SK-N-SH (cell line): Measurements from ENCODE around the gene DCAF17. TPM values are rescaled to one million over a fixed set of nuclear protein-coding genes. Genes with fewer than 3 reads are reported as not detected.
A peak's percentile ranks its signal among the peaks of the same experiment; 100 is the strongest.

Source experiments
- CTCF ChIA-PET: fragments of 300-600, 350-600 bp; formaldehyde crosslinking; extraction: SDS; loops from one replicate; lab custom pipeline; 2021; lab: Yijun Ruan, JAX
- POLR2A ChIA-PET: fragments of 350-600 bp; sonication (Branson Sonifier 250); formaldehyde crosslinking; extraction: SDS; loops from one replicate; lab custom pipeline; 2020; ENCODE audit warnings: antibody characterized with exemption, inconsistent platforms; lab: Yijun Ruan, JAX
- DNase-seq: peaks from one replicate; pipeline ENCODE4 v3.0.0; 2012
- H2AFZ ChIP-seq: fragments of 200-600 bp; sonication (generic); 2 replicates; pipeline ENCODE4 v1.8.1; 2016; ENCODE audit warnings: antibody characterized with exemption, mild to moderate bottlenecking, low read depth
- H3F3A ChIP-seq: fragments of 200-600 bp; sonication (generic); replicated peaks from 2 replicates; pipeline ENCODE3; 2016; ENCODE audit warnings: antibody characterized with exemption, mild to moderate bottlenecking; ENCODE audit not compliant: insufficient read depth
- H3K27ac ChIP-seq, 2 experiments: fragments of 200-500 bp in 1 of 2; fragments of 200-600 bp in 1 of 2; sonication (Bioruptor generic) in 1 of 2; sonication (generic), shearing (Covaris generic) in 1 of 2; 2 replicates each; pipeline versions ENCODE4 v1.5.1 to v1.6.1; 2014 to 2016; ENCODE audit warnings: low read depth in 2 of 2, inconsistent platforms in 1 of 2, low read length in 1 of 2, mild to moderate bottlenecking in 1 of 2, mixed read lengths in 1 of 2
- H3K27me3 ChIP-seq: fragments of 200-600 bp; sonication (generic), shearing (Covaris generic); 2 replicates; pipeline ENCODE4 v1.6.1; 2016; ENCODE audit warnings: mixed run types; ENCODE audit not compliant: insufficient read depth
- H3K36me3 ChIP-seq, 2 experiments: fragments of 200-500 bp in 1 of 2; fragments of 200-600 bp in 1 of 2; sonication (Bioruptor generic) in 1 of 2; sonication (generic) in 1 of 2; replicated peaks in 1 of 2; 2 replicates each; pipeline versions ENCODE3 to v1.5.1; 2014 to 2016; ENCODE audit warnings: low read length in 1 of 2, mild to moderate bottlenecking in 1 of 2; ENCODE audit not compliant: insufficient read depth in 2 of 2, control insufficient read depth in 1 of 2
- H3K4me1 ChIP-seq, 2 experiments: fragments of 200-500 bp in 1 of 2; fragments of 200-600 bp in 1 of 2; sonication (Bioruptor generic) in 1 of 2; sonication (generic), shearing (Covaris generic) in 1 of 2; 2 replicates each; pipeline versions ENCODE4 v1.5.1 to v1.6.1; 2014 to 2016; ENCODE audit warnings: low read depth in 1 of 2, low read length in 1 of 2, mixed run types in 1 of 2; ENCODE audit not compliant: insufficient read depth in 2 of 2, control insufficient read depth in 1 of 2
- H3K4me2 ChIP-seq: fragments of 200-600 bp; sonication (generic), shearing (Covaris generic); 2 replicates; pipeline ENCODE4 v1.6.1; 2017; ENCODE audit warnings: mixed run types
- H3K4me3 ChIP-seq, 2 experiments: fragments of 200-500 bp in 1 of 2; fragments of 200-600 bp in 1 of 2; sonication (Bioruptor generic) in 1 of 2; sonication (generic), shearing (Covaris generic) in 1 of 2; 2 replicates each; pipeline versions ENCODE4 v1.5.1 to v1.8.1; 2014 to 2016; ENCODE audit warnings: low read depth in 2 of 2, inconsistent platforms in 1 of 2, low read length in 1 of 2, mild to moderate bottlenecking in 1 of 2, mixed read lengths in 1 of 2, moderate library complexity in 1 of 2
- H3K79me2 ChIP-seq: fragments of 200-600 bp; sonication (generic); 2 replicates; pipeline ENCODE4 v1.8.1; 2017; ENCODE audit warnings: mild to moderate bottlenecking; ENCODE audit not compliant: insufficient read depth
- H3K9ac ChIP-seq: fragments of 200-600 bp; sonication (generic); 2 replicates; pipeline ENCODE4 v1.6.1; 2017; ENCODE audit warnings: mixed run types
- H3K9me2 ChIP-seq: fragments of 200-600 bp; sonication (generic); 2 replicates; pipeline ENCODE4 v1.6.1; 2017; ENCODE audit warnings: mixed run types
- H3K9me3 ChIP-seq: fragments of 200-600 bp; sonication (generic); 2 replicates; pipeline ENCODE4 v1.6.1; 2017; ENCODE audit warnings: mixed run types, mild to moderate bottlenecking, moderate library complexity
- H4K20me1 ChIP-seq: fragments of 200-600 bp; sonication (generic); 2 replicates; pipeline ENCODE4 v1.6.1; 2017; ENCODE audit warnings: mild to moderate bottlenecking, mixed run types; ENCODE audit not compliant: insufficient read depth
- CHD2 ChIP-seq: fragments of 150-350 bp; IDR thresholded peaks from 2 replicates; pipeline ENCODE4 v1.6.1; 2018; ENCODE audit warnings: low read length; ENCODE audit not compliant: partially characterized antibody
- ELF1 ChIP-seq: IDR thresholded peaks from 2 replicates; pipeline ENCODE4 v1.4.0; 2012
- EP300 ChIP-seq, 2 experiments: IDR thresholded peaks; 2 replicates each; pipeline versions ENCODE4 v1.4.0 to v1.6.1; 2012; ENCODE audit warnings: borderline replicate concordance in 1 of 2, low read depth in 1 of 2, low read length in 1 of 2
- EZH2phosphoT487 ChIP-seq: fragments of 200-600 bp; sonication (generic); IDR thresholded peaks from 2 replicates; pipeline ENCODE4 v1.6.1; 2017; ENCODE audit warnings: low read depth, mixed run types, mild to moderate bottlenecking, antibody characterized with exemption, moderate library complexity, borderline replicate concordance
- FOSL2 ChIP-seq: IDR thresholded peaks from 2 replicates; pipeline ENCODE4 v1.4.0; 2012; ENCODE audit warnings: low read depth, mild to moderate bottlenecking, moderate library complexity, borderline replicate concordance
- FOXJ3 ChIP-seq: sonication (generic); formaldehyde crosslinking; IDR thresholded peaks from 2 replicates; pipeline ENCODE4 v1.5.1; 2020; ENCODE audit warnings: mild to moderate bottlenecking, missing genetic modification reagents
- FOXM1 ChIP-seq: IDR thresholded peaks from 2 replicates; pipeline ENCODE4 v1.4.0; 2012; ENCODE audit warnings: low read depth, mild to moderate bottlenecking
- GABPA ChIP-seq: IDR thresholded peaks from 2 replicates; pipeline ENCODE4 v1.4.0; 2012; ENCODE audit warnings: low read depth, mild to moderate bottlenecking
- JUND ChIP-seq: IDR thresholded peaks from 2 replicates; pipeline ENCODE4 v1.4.0; 2012
- MEF2A ChIP-seq: IDR thresholded peaks from 2 replicates; pipeline ENCODE4 v1.4.0; 2012; ENCODE audit warnings: low read depth, borderline replicate concordance
- MXI1 ChIP-seq: IDR thresholded peaks from 2 replicates; pipeline ENCODE4 v1.6.1; 2012; ENCODE audit warnings: mild to moderate bottlenecking, low read depth, low read length, improper control_type of control experiment
- NRF1 ChIP-seq: IDR thresholded peaks from 2 replicates; pipeline ENCODE4 v1.6.1; 2012; ENCODE audit warnings: low read depth, mild to moderate bottlenecking, low read length
- POLR2AphosphoS5 ChIP-seq: IDR thresholded peaks from 2 replicates; pipeline ENCODE4 v1.6.1; 2012; ENCODE audit warnings: low read depth, low read length
- RCOR1 ChIP-seq: fragments of 150-350 bp; IDR thresholded peaks from 2 replicates; pipeline ENCODE4 v1.6.1; 2017; ENCODE audit warnings: antibody characterized with exemption, low read length
- RFX5 ChIP-seq: IDR thresholded peaks from 2 replicates; pipeline ENCODE4 v1.6.1; 2012; ENCODE audit warnings: mild to moderate bottlenecking, improper control_type of control experiment, low read length
- RXRA ChIP-seq: IDR thresholded peaks from 2 replicates; pipeline ENCODE4 v1.4.0; 2012; ENCODE audit warnings: low read depth, mild to moderate bottlenecking, borderline replicate concordance
- SIN3A ChIP-seq: IDR thresholded peaks from 2 replicates; pipeline ENCODE4 v1.6.1; 2012; ENCODE audit warnings: low read depth, mild to moderate bottlenecking, low read length, moderate library complexity, borderline replicate concordance
- SMC3 ChIP-seq: IDR thresholded peaks from 2 replicates; pipeline ENCODE4 v1.6.1; 2012; ENCODE audit warnings: low read depth, low read length, improper control_type of control experiment
- TAF1 ChIP-seq: IDR thresholded peaks from 2 replicates; pipeline ENCODE4 v1.6.1; 2012; ENCODE audit warnings: low read depth, mild to moderate bottlenecking, low read length, moderate library complexity, borderline replicate concordance
- TCF12 ChIP-seq: IDR thresholded peaks from 2 replicates; pipeline ENCODE4 v1.4.0; 2012
- WGBS: methylation state at CpG from one replicate; pipeline ENCODE4 v1.1.6; 2017; ENCODE audit warnings: low lambda C conversion rate; 5-methylcytosine and 5-hydroxymethylcytosine counted together
- polyA plus RNA-seq, 3 experiments: library from polyadenylated mRNA; depleted of rRNA; stranded (reverse); fragments of >200 nt; gene quantifications; 2 replicates each; pipeline ENCODE4 v1.2.3, GENCODE V29; 2012
- TF ChIP-seq, protein P1 (sequence below): IDR thresholded peaks from 2 replicates; pipeline ENCODE4; 2012
- TF ChIP-seq, protein P2 (sequence below): IDR thresholded peaks from 2 replicates; pipeline ENCODE4 v1.4.0; 2012; ENCODE audit warnings: low read depth, borderline replicate concordance
- TF ChIP-seq, protein P3 (sequence below): IDR thresholded peaks from 2 replicates; pipeline ENCODE4 v1.4.0; 2012; ENCODE audit warnings: low read depth, borderline replicate concordance

Gene DCAF17
- polyA plus RNA-seq, 1 of the 3 experiments (the other 2 are of a cell fraction) = 4.9 TPM

DNA sequence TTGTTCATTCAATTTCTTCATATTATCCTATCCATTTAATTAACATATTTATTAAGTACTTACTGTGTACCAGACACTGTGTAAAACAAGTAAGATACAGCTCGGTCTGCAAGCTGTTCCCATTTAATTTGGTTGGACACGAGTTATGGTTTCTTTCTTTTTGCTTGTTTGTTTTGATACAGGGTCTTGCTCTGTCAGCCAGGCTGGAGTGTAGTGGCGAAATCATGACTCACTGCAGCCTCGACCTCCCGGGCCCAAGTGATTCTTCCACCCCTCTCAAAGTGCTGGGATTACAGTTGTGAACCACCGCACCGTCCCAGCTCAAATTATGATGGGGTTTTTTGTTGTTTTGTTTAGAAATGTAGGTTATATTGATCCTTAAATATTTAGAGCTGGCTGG is 97.3 kb downstream of the DCAF17 start:
- TF ChIP-seq, protein P1, sequence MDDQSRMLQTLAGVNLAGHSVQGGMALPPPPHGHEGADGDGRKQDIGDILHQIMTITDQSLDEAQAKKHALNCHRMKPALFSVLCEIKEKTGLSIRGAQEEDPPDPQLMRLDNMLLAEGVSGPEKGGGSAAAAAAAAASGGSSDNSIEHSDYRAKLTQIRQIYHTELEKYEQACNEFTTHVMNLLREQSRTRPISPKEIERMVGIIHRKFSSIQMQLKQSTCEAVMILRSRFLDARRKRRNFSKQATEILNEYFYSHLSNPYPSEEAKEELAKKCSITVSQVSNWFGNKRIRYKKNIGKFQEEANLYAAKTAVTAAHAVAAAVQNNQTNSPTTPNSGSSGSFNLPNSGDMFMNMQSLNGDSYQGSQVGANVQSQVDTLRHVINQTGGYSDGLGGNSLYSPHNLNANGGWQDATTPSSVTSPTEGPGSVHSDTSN = peak; percentile 23
- no peak for TF ChIP-seq RXRA
- peak; percentile 35; the same call in 1 of the 2 replicates for TF ChIP-seq JUND
- peak; percentile 52; the same call in 1 of the 2 replicates for TF ChIP-seq FOSL2
- TF ChIP-seq EZH2phosphoT487 = no peak
- TF ChIP-seq CHD2 = no peak
- TF ChIP-seq RCOR1 = no peak
- peak overlapping the region; percentile 68 for H3K4me2 ChIP-seq
- 35% methylated on average over 7 of the region's 7 CpGs for WGBS
- H3K27ac ChIP-seq = peak overlapping the region; percentile 23 to 91; a peak in 3 of 4 replicates
- DNase-seq = no peak
- H3F3A ChIP-seq = peaks cover 18% of the 10 kb centered on the region
- no peaks in the 10 kb centered on the region for H4K20me1 ChIP-seq
- no peaks in the 10 kb centered on the region for H3K9me2 ChIP-seq
- H3K36me3 ChIP-seq = no peaks in the 10 kb centered on the region
- H3K79me2 ChIP-seq = peaks cover 81% of the 10 kb centered on the region
- H2AFZ ChIP-seq = peak overlapping the region; percentile 52; the same call in 1 of the 2 replicates
- no peaks in the 10 kb centered on the region for H3K27me3 ChIP-seq
- CTCF ChIA-PET = interaction anchor here (0.8 to 1.3 kb wide), 2 partner anchors 9 to 68 kb away, joined by 4 to 5 read pairs; partner anchors contain the start of gene CYBRD1
- peak overlapping the region; percentile 34; the same call in 1 of the 2 replicates for H3K9ac ChIP-seq
- peaks cover 0 to 4% of the 10 kb centered on the region in 2 experiments; a peak in 1 of 4 replicates for H3K4me1 ChIP-seq
- POLR2A ChIA-PET = no interaction called here
- H3K4me3 ChIP-seq = peak overlapping the region in 1 of 2 experiments; percentile 23; a peak in 1 of 4 replicates
- no peaks in the 10 kb centered on the region for H3K9me3 ChIP-seq

DNA sequence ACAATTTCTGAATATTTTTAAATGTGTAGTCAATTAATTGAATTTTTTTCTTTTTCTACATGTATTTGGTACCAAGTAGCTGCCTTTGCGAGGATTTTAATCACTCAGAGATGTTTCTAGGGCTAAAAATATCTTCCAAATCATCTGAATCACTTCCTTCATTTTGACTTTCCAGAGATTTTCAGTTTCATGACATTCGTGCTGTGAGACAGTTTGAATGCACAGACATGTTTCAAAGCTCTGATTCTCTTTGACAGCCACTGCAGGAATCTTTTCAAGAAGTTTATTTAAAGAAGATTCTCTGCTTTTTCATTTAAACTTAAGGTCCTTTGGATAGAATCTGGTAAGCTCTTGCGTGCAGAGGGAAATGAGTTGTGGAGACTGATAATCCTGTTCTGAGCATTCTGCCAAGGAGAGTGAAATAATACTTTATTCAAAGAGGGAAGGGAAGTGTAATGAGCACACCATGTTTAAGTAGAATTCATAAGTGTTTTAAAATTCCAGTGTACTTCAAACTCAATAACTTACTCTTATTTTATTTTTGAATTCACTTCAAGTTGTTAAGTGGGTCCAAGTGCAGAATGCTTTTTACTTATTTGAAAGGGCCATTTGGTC is 97.9 kb downstream of the DCAF17 start:
- H3K4me2 ChIP-seq = peak overlapping the region; percentile 68
- peak overlapping the region; percentile 23 to 91; a peak in 3 of 4 replicates for H3K27ac ChIP-seq
- H3K4me3 ChIP-seq = peak overlapping the region in 1 of 2 experiments; percentile 23; a peak in 1 of 4 replicates
- TF ChIP-seq JUND = peak; percentile 3; the same call in 1 of the 2 replicates
- TF ChIP-seq FOXM1 = no peak
- TF ChIP-seq, protein P1 = peak; percentile 53; the same call in 1 of the 2 replicates
- no peak for TF ChIP-seq SMC3
- no peak for TF ChIP-seq RFX5
- no peak for TF ChIP-seq NRF1
- TF ChIP-seq, protein P2, sequence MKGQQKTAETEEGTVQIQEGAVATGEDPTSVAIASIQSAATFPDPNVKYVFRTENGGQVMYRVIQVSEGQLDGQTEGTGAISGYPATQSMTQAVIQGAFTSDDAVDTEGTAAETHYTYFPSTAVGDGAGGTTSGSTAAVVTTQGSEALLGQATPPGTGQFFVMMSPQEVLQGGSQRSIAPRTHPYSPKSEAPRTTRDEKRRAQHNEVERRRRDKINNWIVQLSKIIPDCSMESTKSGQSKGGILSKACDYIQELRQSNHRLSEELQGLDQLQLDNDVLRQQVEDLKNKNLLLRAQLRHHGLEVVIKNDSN = no peak
- TF ChIP-seq FOXJ3 (CRISPR knock-in tag) = no peak
- TF ChIP-seq MXI1 = no peak
- TF ChIP-seq CHD2 = no peak
- TF ChIP-seq, protein P3, sequence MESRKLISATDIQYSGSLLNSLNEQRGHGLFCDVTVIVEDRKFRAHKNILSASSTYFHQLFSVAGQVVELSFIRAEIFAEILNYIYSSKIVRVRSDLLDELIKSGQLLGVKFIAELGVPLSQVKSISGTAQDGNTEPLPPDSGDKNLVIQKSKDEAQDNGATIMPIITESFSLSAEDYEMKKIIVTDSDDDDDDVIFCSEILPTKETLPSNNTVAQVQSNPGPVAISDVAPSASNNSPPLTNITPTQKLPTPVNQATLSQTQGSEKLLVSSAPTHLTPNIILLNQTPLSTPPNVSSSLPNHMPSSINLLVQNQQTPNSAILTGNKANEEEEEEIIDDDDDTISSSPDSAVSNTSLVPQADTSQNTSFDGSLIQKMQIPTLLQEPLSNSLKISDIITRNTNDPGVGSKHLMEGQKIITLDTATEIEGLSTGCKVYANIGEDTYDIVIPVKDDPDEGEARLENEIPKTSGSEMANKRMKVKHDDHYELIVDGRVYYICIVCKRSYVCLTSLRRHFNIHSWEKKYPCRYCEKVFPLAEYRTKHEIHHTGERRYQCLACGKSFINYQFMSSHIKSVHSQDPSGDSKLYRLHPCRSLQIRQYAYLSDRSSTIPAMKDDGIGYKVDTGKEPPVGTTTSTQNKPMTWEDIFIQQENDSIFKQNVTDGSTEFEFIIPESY = no peak
- no peak for TF ChIP-seq ELF1
- TF ChIP-seq TAF1 = no peak
- TF ChIP-seq GABPA = no peak
- no peak for TF ChIP-seq EP300 (IDR thresholded peaks at IDR 0.05; ENCODE audit: borderline replicate concordance in 1 of 2, low read depth in 1 of 2, low read length in 1 of 2)
- TF ChIP-seq POLR2AphosphoS5 = no peak
- no peak for TF ChIP-seq SIN3A
- 0 out of 2 replicates have a peak, but pooled peaks have one; percentile 49 for TF ChIP-seq MEF2A
- no peak for TF ChIP-seq TCF12
- no peak for TF ChIP-seq RXRA

More for the DNA sequence above, 97.9 kb downstream of the DCAF17 start:
- no peaks in the 10 kb centered on the region for H3K9me2 ChIP-seq
- H3K36me3 ChIP-seq = no peaks in the 10 kb centered on the region
- H3K9ac ChIP-seq = peak overlapping the region; percentile 34; the same call in 1 of the 2 replicates
- H2AFZ ChIP-seq = peak overlapping the region; percentile 52; the same call in 1 of the 2 replicates
- H4K20me1 ChIP-seq = no peaks in the 10 kb centered on the region
- DNase-seq = no peak
- no peaks in the 10 kb centered on the region for H3K27me3 ChIP-seq
- 53% methylated on average over 3 of the region's 3 CpGs for WGBS
- ChIA-PET CTCF (interaction anchor here (1.3 kb wide), 1 partner anchor 10 kb away, joined by 5 read pairs; the partner anchor contains the start of gene CYBRD1), POLR2A (no interaction called here)
- H3K9me3 ChIP-seq = no peaks in the 10 kb centered on the region
- peaks cover 0 to 4% of the 10 kb centered on the region in 2 experiments; a peak in 1 of 4 replicates for H3K4me1 ChIP-seq
- peaks cover 18% of the 10 kb centered on the region for H3F3A ChIP-seq
- peaks cover 80% of the 10 kb centered on the region for H3K79me2 ChIP-seq
